ENCODE data around the gene SETBP1.

SETBP1 gene

DNA sequence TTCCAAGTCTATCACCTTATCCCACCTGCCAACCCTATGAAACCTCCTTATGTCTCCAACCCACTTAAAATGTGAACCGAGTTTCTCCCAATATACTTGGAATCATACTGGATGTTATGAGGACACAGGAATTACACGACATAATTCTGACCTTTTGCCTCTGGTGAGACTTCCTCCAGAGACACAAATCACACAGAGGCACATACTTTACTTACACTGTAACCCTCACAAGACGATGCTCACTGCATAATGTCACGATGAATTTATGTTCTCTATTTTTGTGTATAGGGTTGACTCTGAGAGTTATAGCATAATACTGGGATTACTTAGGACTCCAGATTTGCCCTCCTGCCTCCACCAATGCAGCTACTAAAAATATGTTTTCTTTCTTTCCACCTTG, 28.0 kb upstream of the SETBP1 start:
- H3K9me3 ChIP-seq (ENCODE audit: control insufficient read depth, low read length) = no peaks in the 10 kb centered on the region
- peaks cover 44% of the 10 kb centered on the region for H3K4me1 ChIP-seq (ENCODE audit: control insufficient read depth, insufficient read depth, low read length)
- no peak overlapping the region for H3K4me3 ChIP-seq (ENCODE audit: low read length)
- no peak for DNase-seq (ENCODE audit: low read depth)
- H3K36me3 ChIP-seq (ENCODE audit: control insufficient read depth, insufficient read depth, low read length, severe bottlenecking) = no peaks in the 10 kb centered on the region
- H3K9ac ChIP-seq (ENCODE audit: low read length) = no peak overlapping the region
- no peaks in the 10 kb centered on the region for H3K27me3 ChIP-seq (replicated peaks; ENCODE audit: control insufficient read depth, insufficient read depth, low read length)

DNA sequence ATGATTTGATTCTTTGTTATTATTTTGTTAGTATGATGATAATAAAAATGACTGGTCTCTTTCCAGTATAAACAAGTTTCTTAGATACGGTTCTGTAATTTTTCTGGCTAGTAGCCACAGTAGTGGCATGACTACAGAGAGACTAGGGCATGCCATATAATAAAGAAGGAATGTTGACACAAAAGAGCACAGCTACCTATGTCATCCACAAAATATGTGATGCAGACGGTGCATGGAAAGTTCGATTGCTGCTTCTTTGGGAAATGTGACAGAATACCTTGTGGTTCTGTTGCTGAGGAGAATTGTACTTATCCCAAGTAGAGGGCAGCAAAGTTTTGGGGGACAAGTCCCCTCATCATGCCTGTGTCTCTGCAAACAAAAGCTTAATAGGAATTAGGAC, 26.1 kb upstream of the SETBP1 start:
- no peaks in the 10 kb centered on the region for H3K27me3 ChIP-seq (replicated peaks; ENCODE audit: control insufficient read depth, insufficient read depth, low read length)
- no peak overlapping the region for H3K9ac ChIP-seq (ENCODE audit: low read length)
- no peak overlapping the region for H3K4me3 ChIP-seq (ENCODE audit: low read length)
- no peaks in the 10 kb centered on the region for H3K9me3 ChIP-seq (ENCODE audit: control insufficient read depth, low read length)
- H3K36me3 ChIP-seq (ENCODE audit: control insufficient read depth, insufficient read depth, low read length, severe bottlenecking) = no peaks in the 10 kb centered on the region
- DNase-seq (ENCODE audit: low read depth) = peak; percentile 88
- H3K4me1 ChIP-seq (ENCODE audit: control insufficient read depth, insufficient read depth, low read length) = peaks cover 33% of the 10 kb centered on the region

DNA sequence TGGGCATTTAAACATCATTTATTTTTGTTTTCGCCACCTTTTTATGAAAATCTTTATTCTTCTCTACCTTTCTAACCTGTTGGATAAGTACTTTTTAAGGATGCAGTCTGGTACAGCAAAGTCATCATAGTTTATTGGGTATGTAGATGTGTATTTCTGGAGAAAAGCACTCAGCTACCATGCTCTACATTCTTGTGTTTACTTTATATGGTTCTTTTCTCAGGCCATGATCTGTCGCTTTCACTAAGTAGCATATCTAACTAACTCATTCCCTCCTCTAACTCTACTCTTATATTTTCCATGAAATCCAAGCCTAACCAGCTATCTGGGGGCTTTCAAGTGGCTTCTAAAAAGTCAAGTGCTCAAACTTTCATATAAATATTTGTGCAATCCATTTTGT, 25.3 kb upstream of the SETBP1 start:
- no peak for DNase-seq (ENCODE audit: low read depth)
- Histone ChIP-seq H3K9ac (ENCODE audit: low read length) (no peak overlapping the region), H3K36me3 (ENCODE audit: control insufficient read depth, insufficient read depth, low read length, severe bottlenecking) (no peaks in the 10 kb centered on the region), H3K9me3 (ENCODE audit: control insufficient read depth, low read length) (no peaks in the 10 kb centered on the region), H3K4me1 (ENCODE audit: control insufficient read depth, insufficient read depth, low read length) (peaks cover 33% of the 10 kb centered on the region), H3K27me3 (replicated peaks; ENCODE audit: control insufficient read depth, insufficient read depth, low read length) (no peaks in the 10 kb centered on the region), H3K4me3 (ENCODE audit: low read length) (no peak overlapping the region)

DNA sequence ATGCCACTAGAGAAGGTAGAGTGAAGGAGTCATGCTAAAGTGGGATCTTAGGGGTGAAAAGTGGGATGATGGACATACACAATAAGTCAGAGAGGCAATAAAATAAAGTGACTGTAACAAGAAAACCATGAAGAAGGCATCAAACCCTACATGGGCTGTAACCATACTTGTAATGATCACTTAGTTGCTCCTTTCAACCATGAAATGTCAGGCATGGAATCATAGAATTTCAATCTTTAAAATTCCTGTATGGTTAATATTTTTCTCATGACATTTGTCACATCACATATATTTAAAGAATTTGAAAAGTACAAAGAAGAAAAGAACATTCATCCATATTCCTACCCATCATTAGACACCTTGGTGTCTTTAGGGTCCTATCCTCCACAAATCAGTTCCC, 20.9 kb upstream of the SETBP1 start:
- no peaks in the 10 kb centered on the region for H3K27me3 ChIP-seq (replicated peaks; ENCODE audit: control insufficient read depth, insufficient read depth, low read length)
- no peak for DNase-seq (ENCODE audit: low read depth)
- H3K4me1 ChIP-seq (ENCODE audit: control insufficient read depth, insufficient read depth, low read length) = peaks cover 3% of the 10 kb centered on the region
- no peaks in the 10 kb centered on the region for H3K36me3 ChIP-seq (ENCODE audit: control insufficient read depth, insufficient read depth, low read length, severe bottlenecking)
- H3K9ac ChIP-seq (ENCODE audit: low read length) = no peak overlapping the region
- H3K9me3 ChIP-seq (ENCODE audit: control insufficient read depth, low read length) = no peaks in the 10 kb centered on the region
- H3K4me3 ChIP-seq (ENCODE audit: low read length) = no peak overlapping the region

DNA sequence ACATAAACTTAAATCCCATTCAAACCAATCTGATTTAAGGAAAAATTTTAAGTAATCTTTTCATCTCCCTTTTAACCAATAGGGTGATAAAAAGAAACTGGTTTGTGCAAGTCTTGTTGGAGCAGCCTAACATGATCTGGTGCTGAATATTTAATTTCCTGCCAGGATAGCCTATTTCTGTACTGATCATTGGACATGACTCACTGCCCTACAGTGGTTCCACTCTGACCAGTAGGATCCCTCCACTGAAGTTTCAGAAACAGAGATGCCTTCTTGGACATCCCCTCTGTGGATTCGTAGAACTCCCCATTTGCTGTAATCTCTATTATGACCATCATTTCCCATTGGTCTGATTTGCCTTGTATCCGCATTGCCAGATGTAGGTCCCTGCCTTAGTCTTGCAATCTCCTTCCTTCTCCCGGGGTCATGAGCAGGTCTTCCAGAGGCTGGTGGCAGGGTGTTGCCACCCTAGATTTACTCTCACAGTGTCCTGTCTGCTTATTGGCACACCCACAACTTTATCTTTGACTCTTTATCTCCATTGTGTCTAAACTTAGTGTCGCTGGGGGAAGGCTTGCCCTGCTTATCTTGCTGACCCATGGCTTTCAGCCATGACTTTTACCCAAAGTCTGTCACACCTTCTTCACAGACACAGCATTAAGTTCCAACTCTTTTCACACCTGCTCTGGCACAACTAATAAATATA, 12.3 kb upstream of the SETBP1 start:
- Histone ChIP-seq H3K27me3 (replicated peaks; ENCODE audit: control insufficient read depth, insufficient read depth, low read length) (no peaks in the 10 kb centered on the region), H3K9me3 (ENCODE audit: control insufficient read depth, low read length) (no peaks in the 10 kb centered on the region), H3K4me1 (ENCODE audit: control insufficient read depth, insufficient read depth, low read length) (peaks cover 7% of the 10 kb centered on the region), H3K9ac (ENCODE audit: low read length) (no peak overlapping the region), H3K36me3 (ENCODE audit: control insufficient read depth, insufficient read depth, low read length, severe bottlenecking) (no peaks in the 10 kb centered on the region), H3K4me3 (ENCODE audit: low read length) (no peak overlapping the region)
- DNase-seq (ENCODE audit: low read depth) = no peak

DNA sequence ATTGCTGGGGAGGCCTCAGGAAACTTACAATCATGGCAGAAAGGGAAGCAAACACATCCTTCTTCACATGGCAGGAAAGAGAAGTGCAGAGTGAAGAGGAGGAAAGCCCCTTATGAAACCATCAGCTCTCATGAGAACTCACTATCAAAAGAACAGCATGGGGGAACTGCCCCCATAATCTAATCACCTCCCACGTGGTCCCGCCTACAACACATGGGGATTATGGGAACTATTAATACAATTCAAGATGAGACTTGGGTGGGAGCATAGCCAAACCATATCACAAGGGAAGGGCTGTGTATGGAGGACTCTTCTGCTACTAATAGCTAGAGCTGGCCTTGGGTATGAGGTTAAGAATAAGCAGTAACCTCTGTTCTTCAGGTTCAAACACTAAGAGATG, 8.8 kb upstream of the SETBP1 start:
- Histone ChIP-seq H3K9me3 (ENCODE audit: control insufficient read depth, low read length) (no peaks in the 10 kb centered on the region), H3K9ac (ENCODE audit: low read length) (no peak overlapping the region), H3K4me3 (ENCODE audit: low read length) (no peak overlapping the region), H3K27me3 (replicated peaks; ENCODE audit: control insufficient read depth, insufficient read depth, low read length) (no peaks in the 10 kb centered on the region), H3K4me1 (ENCODE audit: control insufficient read depth, insufficient read depth, low read length) (peaks cover 7% of the 10 kb centered on the region), H3K36me3 (ENCODE audit: control insufficient read depth, insufficient read depth, low read length, severe bottlenecking) (no peaks in the 10 kb centered on the region)
- no peak for DNase-seq (ENCODE audit: low read depth)

DNA sequence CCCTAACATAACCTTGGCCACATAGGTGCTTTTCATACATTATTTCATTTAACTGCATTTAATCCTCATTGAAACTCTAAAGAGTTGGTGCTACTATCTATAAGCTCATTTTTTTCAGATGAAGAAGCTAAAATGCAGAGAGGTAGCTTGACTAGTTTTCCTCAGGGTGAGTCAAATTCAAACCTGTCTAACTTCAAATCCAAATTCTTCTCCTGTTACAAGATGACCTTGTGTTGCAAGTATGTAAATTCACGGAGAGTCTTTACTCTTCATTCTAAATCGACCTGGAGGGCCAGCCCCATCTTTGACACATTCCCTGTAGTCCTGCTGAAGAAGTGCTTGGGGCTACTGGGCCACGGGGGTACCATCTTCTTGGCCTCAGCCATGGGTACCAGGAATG, 8.2 kb upstream of the SETBP1 start:
- Histone ChIP-seq H3K27me3 (replicated peaks; ENCODE audit: control insufficient read depth, insufficient read depth, low read length) (no peaks in the 10 kb centered on the region), H3K4me3 (ENCODE audit: low read length) (no peak overlapping the region), H3K4me1 (ENCODE audit: control insufficient read depth, insufficient read depth, low read length) (peaks cover 7% of the 10 kb centered on the region), H3K36me3 (ENCODE audit: control insufficient read depth, insufficient read depth, low read length, severe bottlenecking) (no peaks in the 10 kb centered on the region), H3K9ac (ENCODE audit: low read length) (no peak overlapping the region), H3K9me3 (ENCODE audit: control insufficient read depth, low read length) (no peaks in the 10 kb centered on the region)
- no peak for DNase-seq (ENCODE audit: low read depth)

DNA sequence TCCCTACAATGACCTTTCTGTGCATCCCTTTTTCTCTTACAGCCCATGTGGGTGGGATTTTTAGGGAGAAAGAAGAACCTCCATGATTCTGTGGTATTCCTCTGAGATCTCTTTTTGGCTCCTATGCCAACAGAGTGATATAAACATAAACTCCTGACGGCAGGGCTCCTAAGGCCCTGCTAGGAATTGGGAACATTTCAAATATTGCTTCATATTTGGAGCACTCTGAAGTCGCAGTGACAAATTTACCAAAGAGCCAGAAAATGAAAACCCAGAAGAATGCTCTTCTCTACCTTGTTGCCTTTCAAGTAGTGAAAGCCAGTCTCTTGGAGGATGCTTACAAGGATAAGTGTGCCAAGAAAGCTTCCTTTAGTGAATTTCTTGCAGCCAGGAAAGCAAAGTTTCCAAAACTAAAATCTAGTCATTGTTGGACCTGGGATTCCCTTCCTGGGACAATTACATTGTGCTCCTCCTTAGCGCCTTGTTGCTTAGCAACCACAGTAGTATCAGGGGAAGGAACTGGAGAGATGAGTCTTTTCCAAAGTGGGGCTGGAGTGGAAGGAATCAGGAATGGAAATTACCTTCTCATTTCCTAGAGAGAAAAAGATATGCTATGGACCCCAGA, 7.3 kb upstream of the SETBP1 start:
- Histone ChIP-seq H3K36me3 (ENCODE audit: control insufficient read depth, insufficient read depth, low read length, severe bottlenecking) (no peaks in the 10 kb centered on the region), H3K27me3 (replicated peaks; ENCODE audit: control insufficient read depth, insufficient read depth, low read length) (no peaks in the 10 kb centered on the region), H3K4me1 (ENCODE audit: control insufficient read depth, insufficient read depth, low read length) (peaks cover 10% of the 10 kb centered on the region), H3K4me3 (ENCODE audit: low read length) (no peak overlapping the region), H3K9ac (ENCODE audit: low read length) (no peak overlapping the region), H3K9me3 (ENCODE audit: control insufficient read depth, low read length) (no peaks in the 10 kb centered on the region)
- no peak for DNase-seq (ENCODE audit: low read depth)

DNA sequence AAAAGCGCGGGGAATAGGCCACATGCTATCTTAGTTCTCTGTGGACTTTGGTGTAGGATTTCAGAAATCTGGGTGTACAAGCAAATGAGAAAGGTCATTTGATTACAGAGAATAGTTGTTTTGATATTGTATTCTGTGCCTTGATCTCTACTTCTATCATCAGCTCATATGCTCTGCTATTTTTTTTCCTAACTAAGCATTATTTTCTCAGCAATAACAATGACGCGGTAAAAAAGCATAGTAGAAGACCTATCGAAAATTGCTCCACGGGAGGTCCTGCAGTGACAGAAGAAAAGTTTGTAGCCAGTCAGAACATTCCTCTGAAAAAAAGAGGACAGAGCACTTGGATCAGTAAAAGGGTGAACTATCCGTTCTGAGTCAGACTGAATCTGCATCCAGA, 2.8 kb upstream of the SETBP1 start:
- peak overlapping the region; percentile 93 for H3K9ac ChIP-seq (ENCODE audit: low read length)
- no peak for DNase-seq (ENCODE audit: low read depth)
- no peaks in the 10 kb centered on the region for H3K9me3 ChIP-seq (ENCODE audit: control insufficient read depth, low read length)
- H3K4me3 ChIP-seq (ENCODE audit: low read length) = peak overlapping the region; percentile 91
- no peaks in the 10 kb centered on the region for H3K36me3 ChIP-seq (ENCODE audit: control insufficient read depth, insufficient read depth, low read length, severe bottlenecking)
- no peaks in the 10 kb centered on the region for H3K27me3 ChIP-seq (replicated peaks; ENCODE audit: control insufficient read depth, insufficient read depth, low read length)
- H3K4me1 ChIP-seq (ENCODE audit: control insufficient read depth, insufficient read depth, low read length) = peaks cover 16% of the 10 kb centered on the region

DNA sequence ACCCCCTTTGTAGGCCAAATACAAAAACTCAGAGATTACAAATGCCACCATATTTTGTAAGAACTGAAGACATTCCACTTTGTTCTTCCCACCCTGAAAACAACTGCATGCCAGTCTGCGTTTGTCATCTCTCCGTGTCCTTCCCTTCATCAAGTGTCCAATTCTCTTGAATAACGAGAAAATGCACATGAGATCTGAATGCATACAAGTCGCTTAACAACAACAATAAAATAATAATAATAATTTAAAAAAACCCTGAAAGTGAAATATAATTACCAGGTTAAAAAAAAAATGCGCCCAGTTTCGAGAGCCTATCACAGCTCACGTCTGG, 2.0 kb upstream of the SETBP1 start:
- no peak for DNase-seq (ENCODE audit: low read depth)
- peak overlapping the region; percentile 93 for H3K9ac ChIP-seq (ENCODE audit: low read length)
- H3K36me3 ChIP-seq (ENCODE audit: control insufficient read depth, insufficient read depth, low read length, severe bottlenecking) = no peaks in the 10 kb centered on the region
- no peaks in the 10 kb centered on the region for H3K9me3 ChIP-seq (ENCODE audit: control insufficient read depth, low read length)
- peak overlapping the region; percentile 91 for H3K4me3 ChIP-seq (ENCODE audit: low read length)
- peaks cover 16% of the 10 kb centered on the region for H3K4me1 ChIP-seq (ENCODE audit: control insufficient read depth, insufficient read depth, low read length)
- H3K27me3 ChIP-seq (replicated peaks; ENCODE audit: control insufficient read depth, insufficient read depth, low read length) = no peaks in the 10 kb centered on the region

DNA sequence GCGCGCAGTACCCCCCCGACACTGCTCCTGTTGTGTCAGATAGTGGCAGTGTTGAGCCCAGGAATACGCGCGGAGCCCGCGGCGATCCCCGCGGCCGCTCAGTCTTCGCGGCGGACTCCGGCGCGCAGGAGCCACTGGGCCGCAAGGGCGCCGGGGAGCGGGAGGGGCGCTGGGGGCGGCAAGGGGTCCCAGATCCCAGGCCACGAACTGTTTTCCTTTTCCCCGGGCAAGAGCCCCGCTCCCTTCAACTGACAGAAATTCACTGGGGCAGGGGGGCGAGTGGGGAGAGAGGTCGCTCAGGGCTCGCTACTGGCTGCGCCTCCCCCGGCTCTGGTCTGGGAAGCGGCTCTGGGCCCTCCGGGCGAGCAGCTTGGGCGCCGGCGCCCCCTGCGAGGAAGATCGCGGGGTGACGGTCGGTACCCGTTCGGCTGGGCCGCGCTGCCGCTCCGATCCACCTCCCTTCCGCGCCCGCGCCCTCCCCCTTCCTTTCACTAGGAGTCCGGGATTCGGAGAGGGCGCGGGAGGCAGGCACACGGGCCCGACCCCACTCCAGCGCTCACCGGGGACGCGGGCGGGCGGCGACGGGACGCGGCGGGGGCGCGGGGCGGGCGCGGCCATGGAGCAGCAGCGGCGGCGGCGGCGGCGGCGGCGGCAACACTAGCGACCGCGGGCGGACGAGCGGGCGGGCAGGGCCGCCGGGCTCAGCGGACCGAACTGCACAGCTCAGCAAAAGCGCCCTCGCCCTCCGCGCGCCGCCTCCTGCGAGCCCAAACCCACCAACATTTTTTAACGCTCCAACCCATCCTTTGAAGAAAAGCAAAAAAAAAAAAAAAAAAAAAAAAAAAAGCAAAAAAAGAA, 1.4 kb upstream of the SETBP1 start:
- peak overlapping the region; percentile 93 for H3K9ac ChIP-seq (ENCODE audit: low read length)
- DNase-seq (ENCODE audit: low read depth) = peak; percentile 94
- H3K27me3 ChIP-seq (replicated peaks; ENCODE audit: control insufficient read depth, insufficient read depth, low read length) = no peaks in the 10 kb centered on the region
- no peaks in the 10 kb centered on the region for H3K36me3 ChIP-seq (ENCODE audit: control insufficient read depth, insufficient read depth, low read length, severe bottlenecking)
- H3K4me1 ChIP-seq (ENCODE audit: control insufficient read depth, insufficient read depth, low read length) = peaks cover 22% of the 10 kb centered on the region
- peak overlapping the region; percentile 91 for H3K4me3 ChIP-seq (ENCODE audit: low read length)
- no peaks in the 10 kb centered on the region for H3K9me3 ChIP-seq (ENCODE audit: control insufficient read depth, low read length)

Data from adipocyte (in vitro differentiated cells).